Erythroblast (primary cell): ENCODE results near the gene DCST2.

Experiments used
- GATA1 ChIP-seq: IDR thresholded peaks from 2 replicates; pipeline ENCODE4 v1.6.1; 2011; ENCODE audit warnings: low read depth, mild to moderate bottlenecking, control low read depth, low read length, moderate library complexity
- POLR2A ChIP-seq: IDR thresholded peaks from 2 replicates; pipeline ENCODE4 v1.6.1; 2011; ENCODE audit warnings: mild to moderate bottlenecking, low read length

GRCh38 chr1:155070158-155070621, 36.6 kb upstream of the DCST2 start:
- TF ChIP-seq POLR2A (no peak), GATA1 (no peak)
